IMR-90 (cell line): ENCODE measurements around the gene TTF2. TPM values are rescaled to one million over a fixed set of nuclear protein-coding genes. Genes with fewer than 3 reads are reported as not detected.

Experiments used
- ATAC-seq: fragments of 200-7000 bp; cut with Tn5 transposase; 2 replicates; pipeline ENCODE4 v1.9.1; 2020; ENCODE audit warnings: low read depth, mild to moderate bottlenecking, moderate library complexity
- BruUV-seq: library from RNA; stranded (reverse); fragments of 400-500 nt; replicated peaks from 2 replicates; lab custom pipeline; 2021; lab: Mats Ljungman, UMichigan
- CTCF ChIA-PET: fragments of 300-600 bp; formaldehyde crosslinking; extraction: SDS; loops from one replicate; lab custom pipeline; 2021; ENCODE audit warnings: antibody characterized with exemption; lab: Yijun Ruan, JAX
- POLR2A ChIA-PET: fragments of 300-600 bp; sonication (Branson Sonifier 250); formaldehyde crosslinking; loops from one replicate; lab custom pipeline; 2022; ENCODE audit warnings: antibody characterized with exemption; ENCODE audit not compliant: unreplicated experiment; lab: Charles Lee
- DNase-seq: peaks from one replicate; pipeline ENCODE4 v3.0.0; 2013
- H2AFZ ChIP-seq: replicated peaks from 2 replicates; pipeline ENCODE3; 2013; ENCODE audit warnings: low read length, mild to moderate bottlenecking; ENCODE audit not compliant: poor library complexity
- H2AK5ac ChIP-seq: 2 replicates; pipeline ENCODE4 v1.6.1; 2013; ENCODE audit warnings: low read depth, low read length, inconsistent platforms
- H2AK9ac ChIP-seq: replicated peaks from 2 replicates; pipeline ENCODE3; 2013; ENCODE audit warnings: mild to moderate bottlenecking, low read depth, low read length, moderate library complexity; ENCODE audit not compliant: poor library complexity
- H2BK120ac ChIP-seq: 2 replicates; pipeline ENCODE4 v1.6.1; 2013; ENCODE audit warnings: low read depth, low read length, inconsistent platforms
- H2BK15ac ChIP-seq: 3 replicates; pipeline ENCODE4 v1.6.1; 2013; ENCODE audit warnings: low read depth, low read length, inconsistent platforms
- H2BK20ac ChIP-seq: 2 replicates; pipeline ENCODE4 v1.6.1; 2013; ENCODE audit warnings: low read depth, mild to moderate bottlenecking, inconsistent platforms, low read length, moderate library complexity
- H2BK5ac ChIP-seq: 2 replicates; pipeline ENCODE4 v1.6.1; 2013; ENCODE audit warnings: mild to moderate bottlenecking, low read depth, low read length, inconsistent platforms; ENCODE audit not compliant: poor library complexity, severe bottlenecking
- H3K14ac ChIP-seq: replicated peaks from 2 replicates; pipeline ENCODE4 v1.6.1; 2013; ENCODE audit warnings: low read depth, low read length, inconsistent platforms
- H3K18ac ChIP-seq: 2 replicates; pipeline ENCODE4 v1.6.1; 2013; ENCODE audit warnings: low read depth, low read length, control low read depth
- H3K23ac ChIP-seq: 2 replicates; pipeline ENCODE4 v1.6.1; 2013; ENCODE audit warnings: low read depth, low read length, inconsistent platforms
- H3K27ac ChIP-seq: 2 replicates; pipeline ENCODE4 v1.5.1; 2013; ENCODE audit warnings: mild to moderate bottlenecking, control low read depth, low read length; ENCODE audit not compliant: insufficient read depth
- H3K27me3 ChIP-seq: 2 replicates; pipeline ENCODE4 v1.6.1; 2013; ENCODE audit warnings: low read length; ENCODE audit not compliant: control insufficient read depth, insufficient read depth
- H3K36me3 ChIP-seq: 2 replicates; pipeline ENCODE4 v1.6.1; 2013; ENCODE audit warnings: low read length, mixed read lengths; ENCODE audit not compliant: control insufficient read depth, insufficient read depth
- H3K4ac ChIP-seq: 2 replicates; pipeline ENCODE4 v1.6.1; 2013; ENCODE audit warnings: low read depth, low read length, inconsistent platforms
- H3K4me1 ChIP-seq: 2 replicates; pipeline ENCODE4 v1.6.1; 2013; ENCODE audit warnings: low read length, mixed read lengths; ENCODE audit not compliant: control insufficient read depth, insufficient read depth
- H3K4me2 ChIP-seq: 2 replicates; pipeline ENCODE4 v1.6.1; 2013; ENCODE audit warnings: low read depth, mild to moderate bottlenecking, control low read depth, low read length, moderate library complexity
- H3K4me3 ChIP-seq: 2 replicates; pipeline ENCODE4 v1.5.1; 2013; ENCODE audit warnings: low read depth, mild to moderate bottlenecking, control low read depth, low read length, moderate library complexity; ENCODE audit not compliant: insufficient read depth
- H3K56ac ChIP-seq: 2 replicates; pipeline ENCODE4 v1.6.1; 2013; ENCODE audit warnings: low read length, inconsistent platforms; ENCODE audit not compliant: insufficient read depth; ENCODE audit errors: extremely low read depth
- H3K79me1 ChIP-seq, 2 experiments: 2 replicates each; pipeline ENCODE4 v1.6.1; 2013; ENCODE audit warnings: low read length in 2 of 2, inconsistent platforms in 1 of 2, low read depth in 1 of 2
- H3K9ac ChIP-seq: 2 replicates; pipeline ENCODE4 v1.6.1; 2013; ENCODE audit warnings: low read depth, low read length, control low read depth
- H3K9me1 ChIP-seq: 2 replicates; pipeline ENCODE4 v1.6.1; 2013; ENCODE audit warnings: low read length, inconsistent platforms; ENCODE audit not compliant: insufficient read depth
- H3K9me3 ChIP-seq: 2 replicates; pipeline ENCODE4 v1.6.1; 2013; ENCODE audit warnings: low read length; ENCODE audit not compliant: control insufficient read depth, insufficient read depth
- H4K20me1 ChIP-seq: 2 replicates; pipeline ENCODE4 v1.6.1; 2013; ENCODE audit warnings: low read length, inconsistent platforms; ENCODE audit not compliant: insufficient read depth
- H4K5ac ChIP-seq: 2 replicates; pipeline ENCODE4 v1.6.1; 2013; ENCODE audit warnings: mild to moderate bottlenecking, low read depth, low read length, control low read depth
- H4K8ac ChIP-seq, 2 experiments: 2 replicates each; pipeline ENCODE4 v1.6.1; 2013; ENCODE audit warnings: low read depth in 2 of 2, low read length in 2 of 2, control low read depth in 1 of 2, inconsistent platforms in 1 of 2
- H4K91ac ChIP-seq: 2 replicates; pipeline ENCODE4 v1.6.1; 2013; ENCODE audit warnings: low read depth, low read length, inconsistent platforms; ENCODE audit not compliant: insufficient read depth
- CEBPB ChIP-seq: IDR thresholded peaks from 2 replicates; pipeline ENCODE4 v1.6.1; 2012; ENCODE audit warnings: low read depth, low read length, improper control_type of control experiment
- CHD1 ChIP-seq: IDR thresholded peaks from 2 replicates; pipeline ENCODE4 v1.6.1; 2012; ENCODE audit warnings: low read depth, low read length, improper control_type of control experiment
- ELK1 ChIP-seq: fragments of 150-350 bp; IDR thresholded peaks from 2 replicates; pipeline ENCODE4 v1.6.1; 2016; ENCODE audit warnings: low read depth, mild to moderate bottlenecking, low read length, moderate library complexity, borderline replicate concordance
- MAFK ChIP-seq: IDR thresholded peaks from 2 replicates; pipeline ENCODE4 v1.6.1; 2012; ENCODE audit warnings: low read depth, low read length, improper control_type of control experiment
- MAZ ChIP-seq: IDR thresholded peaks from 2 replicates; pipeline ENCODE4 v1.6.1; 2012; ENCODE audit warnings: low read depth, mild to moderate bottlenecking, low read length, improper control_type of control experiment, moderate library complexity, borderline replicate concordance
- NFE2L2 ChIP-seq: fragments of 150-350 bp; IDR thresholded peaks from 2 replicates; pipeline ENCODE4 v1.6.1; 2016; ENCODE audit warnings: low read depth, mild to moderate bottlenecking, low read length
- RCOR1 ChIP-seq: IDR thresholded peaks from 2 replicates; pipeline ENCODE4 v1.6.1; 2012; ENCODE audit warnings: mild to moderate bottlenecking, low read length, improper control_type of control experiment; ENCODE audit not compliant: insufficient replicate concordance
- SMC3 ChIP-seq: fragments of 150-350 bp; IDR thresholded peaks from 2 replicates; pipeline ENCODE4 v1.6.1; 2016; ENCODE audit warnings: low read depth, mild to moderate bottlenecking, antibody characterized with exemption, low read length, moderate library complexity
- USF2 ChIP-seq: fragments of 150-350 bp; IDR thresholded peaks from 2 replicates; pipeline ENCODE4 v1.6.1; 2017; ENCODE audit warnings: mild to moderate bottlenecking, antibody characterized with exemption, low read length, low read depth
- WGBS, 2 experiments: methylation state at CpG; one replicate each; pipeline versions ENCODE4 v1.1.5 to v1.1.7; 2013; ENCODE audit warnings: missing lambda C conversion rate in 2 of 2; ENCODE audit not compliant: insufficient read length in 1 of 2; ENCODE audit errors: extremely low coverage in 2 of 2; 5-methylcytosine and 5-hydroxymethylcytosine counted together
- dilution Hi-C: fragments of 300-500 bp; cut with HindIII; formaldehyde crosslinking; loops from one replicate; pipeline ENCODE4 v1.14.3; 2018; ENCODE audit warnings: low sequenced_read_pairs; ENCODE audit not compliant: unreplicated experiment
- in situ Hi-C: fragments of 300-500 bp; cut with MboI; formaldehyde crosslinking; loops from 3 replicates; pipeline ENCODE4 v1.14.3; 2019; ENCODE audit warnings: low sequenced_read_pairs, inconsistent platforms, mixed read lengths
- intact Hi-C: fragments of 100-400 bp; cut with micrococcal nuclease; formaldehyde crosslinking; loops from 2 replicates; pipeline ENCODE4 v1.10.0; 2022
- polyA plus RNA-seq, 3 experiments: library from polyadenylated mRNA; depleted of rRNA; stranded (reverse); fragments of >200 nt; gene quantifications; 2 replicates each; pipeline ENCODE4 v1.2.3, GENCODE V29; 2012; ENCODE audit warnings: low replicate concordance in 1 of 3
- total RNA-seq: library from RNA; depleted of rRNA; stranded (reverse); fragments of >200 nt; gene quantifications from 2 replicates; pipeline ENCODE4 v1.2.3, GENCODE V29; 2012

Gene TTF2
- total and polyA plus RNA-seq, 2 of the 4 experiments (the other 2 are of a cell fraction): 11.5 to 14.7 TPM

GRCh38 chr1:117147341-117147831 lies 87.3 kb downstream of the TTF2 start:
- CTCF ChIA-PET: interaction anchor here (0.9 to 1.1 kb wide), 2 partner anchors 9 to 16 kb away, joined by 3 read pairs; no protein-coding TSS in a partner anchor
- Histone ChIP-seq H3K9me3 (no peaks in the 10 kb centered on the region), H3K9ac (no peak overlapping the region), H3K4me2 (peak overlapping the region; percentile 26; the same call in 1 of the 2 replicates), H4K5ac (no peak overlapping the region), H3K4me1 (peaks cover 13% of the 10 kb centered on the region), H3K27ac (peak overlapping the region; percentile 24; the same call in 1 of the 2 replicates), H3K27me3 (no peaks in the 10 kb centered on the region), H3K4me3 (no peak overlapping the region), H2BK5ac (peak overlapping the region; percentile 33), H3K9me1 (peaks cover 13% of the 10 kb centered on the region), H2AFZ (no peak overlapping the region), H3K14ac (peak overlapping the region; percentile 36), H2BK15ac (peak overlapping the region; percentile 40; the same call in 1 of the 3 replicates), H2AK9ac (no peak overlapping the region), H3K18ac (peak overlapping the region; percentile 9; the same call in 1 of the 2 replicates), H3K79me1 (no peaks in the 10 kb centered on the region), H2AK5ac (peak overlapping the region; percentile 60; the same call in 1 of the 2 replicates), H2BK20ac (peak overlapping the region; percentile 83), H2BK120ac (peak overlapping the region; percentile 74), H3K56ac (no peak overlapping the region; the same call in 1 of the 2 replicates), H4K20me1 (no peaks in the 10 kb centered on the region; the same call in 1 of the 2 replicates), H4K91ac (peak overlapping the region; percentile 62; the same call in 1 of the 2 replicates), H3K36me3 (no peaks in the 10 kb centered on the region), H3K4ac (peak overlapping the region; percentile 80), H3K23ac (peak overlapping the region; percentile 19; the same call in 1 of the 2 replicates), H4K8ac (peak overlapping the region; percentile 8 to 59; a peak in 3 of 4 replicates)
- ATAC-seq (peak; percentile 16), DNase-seq (no peak)
- TF ChIP-seq MAFK (no peak), USF2 (no peak), NFE2L2 (no peak), CHD1 (no peak), MAZ (no peak), ELK1 (no peak), SMC3 (no peak), RCOR1 (no peak), CEBPB (no peak)
- POLR2A ChIA-PET: no interaction called here
- intact Hi-C loops (loop anchor here (10.0 kb wide), 1 partner anchor 217 kb away; the partner anchor contains the start of gene MAN1A2), dilution Hi-C loops (no loop called here), in situ Hi-C loops (no loop called here)
- 29% methylated on average over 2 of the region's 4 CpGs; no CpG with 5 or more reads in 1 of the 2 experiments for WGBS, 2 experiments
- BruUV-seq: no TSS peak
